Heart left ventricle (tissue), 13 donors: ENCODE results near the gene KRTAP9-2.

Experiments
- CTCF ChIP-seq, 12 donors: fragments of 200-600 bp; sonication (generic) in 4 of 12; IDR thresholded peaks; one replicate each; pipeline versions ENCODE4 v1.5.0 to v1.8.0; 2018 to 2022; ENCODE audit warnings: antibody characterized with exemption in 12 of 12, mild to moderate bottlenecking in 5 of 12
- POLR2A ChIP-seq, 2 donors: fragments of 450-650 bp; IDR thresholded peaks; one replicate each; pipeline ENCODE4 v1.6.1; 2017; ENCODE audit warnings: antibody characterized with exemption in 2 of 2, mild to moderate bottlenecking in 2 of 2, moderate library complexity in 2 of 2
- donor health status: ischemic (EF 13 %, LVEDD 7.1; RV severe dilation, severe dysfunction).
- donor health status: DM: no; HTN: yes; CAD: no.
- donor health status: DM: no; HTN: no; CAD: no.
- donor health status: ischemic (EF 25% LVEDD 6.9; RV normal size, moderate dysfunction).
- donor health status: ischemic (EF 25% LVEDD 5.7; RV mildly dilated, moderate dysfunction).
- donor health status: ischemic (EF 35%, LVEDD 5.7; RV mildly dilated, moderate dysfunction).
- donor health status: nonischemic (EF 11% LVEDD 7.7; RV severe dilation, severe dysfunction).
- donor health status: DM: yes; HTN: yes; CAD: no.
- donor health status: PGD.
- donor health status: ischemic (EF 29% LVEDD 5.4; RV normal size, mild dysfunction).
- donor health status: nonischemic (EF 23%, LVEDD 6.1; RV moderate dilation, normal function).

GRCh38 chr17:41178341-41178740, 48.1 kb upstream of the KRTAP9-2 start:
- no peak for TF ChIP-seq POLR2A (IDR thresholded peaks at IDR 0.05)
- no peak for TF ChIP-seq CTCF (IDR thresholded peaks at IDR 0.05)
